NCI-H446 treated with DMSO at 0.1 percent for 48 hours (cell line): Measurements from ENCODE around the gene RABGAP1L.
"Not testable (repeated sequence)": the region's sequence is repeated elsewhere in the genome, so short reads cannot be mapped to it uniquely, and the experiment has no call there.

Source experiments
- DNase-seq: peaks from one replicate; lab custom pipeline; 2025; lab: John Stamatoyannopoulos, UW

Gene RABGAP1L

DNA sequence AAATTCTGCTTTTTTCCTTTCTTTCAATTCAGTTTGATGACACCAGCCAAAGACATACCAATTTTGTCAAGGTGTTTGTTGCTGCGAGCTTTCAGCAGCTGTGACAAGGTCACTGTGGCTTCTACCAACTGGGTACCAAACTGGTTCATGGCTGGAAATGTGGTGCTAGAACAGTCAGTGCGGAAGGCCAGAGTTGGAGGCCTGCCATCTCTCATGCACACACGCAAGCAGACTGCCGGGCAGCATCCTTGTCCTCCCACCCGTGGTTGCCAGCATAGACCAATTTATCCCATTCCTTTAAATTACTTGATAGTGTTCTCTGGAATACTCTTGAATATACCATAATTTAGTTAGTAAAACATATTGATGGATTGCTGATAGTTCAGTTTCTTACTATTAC is 208.6 kb downstream of the RABGAP1L start:
- no peak for DNase-seq

DNA sequence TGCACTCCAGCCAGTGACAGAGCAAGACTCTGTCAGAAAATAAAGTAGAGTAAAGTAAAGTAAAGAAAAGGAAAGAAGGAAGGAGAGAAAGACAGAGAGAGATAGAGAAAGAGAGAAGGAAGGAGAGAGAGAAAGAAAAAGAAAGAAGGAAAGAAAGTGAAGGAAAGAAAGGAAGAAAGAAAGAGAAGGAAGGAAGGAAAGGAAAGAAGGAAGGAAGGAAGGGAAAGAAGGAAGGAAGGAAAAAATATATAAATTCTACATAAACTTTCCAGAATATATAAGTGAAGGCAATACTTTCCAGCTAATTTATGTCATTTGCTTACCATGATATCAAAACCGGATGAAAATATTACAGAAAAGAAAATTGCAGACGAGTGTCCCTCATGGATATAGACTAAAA is 216.7 kb downstream of the RABGAP1L start:
- no peak for DNase-seq

GRCh38 chr1:174391716-174392115 is 232.4 kb downstream of the RABGAP1L start:
- DNase-seq, result peak; percentile 6

- DNase-seq, result no peak
Measured at GRCh38 chr1:174393885-174394284, 234.6 kb downstream of the RABGAP1L start.

DNA sequence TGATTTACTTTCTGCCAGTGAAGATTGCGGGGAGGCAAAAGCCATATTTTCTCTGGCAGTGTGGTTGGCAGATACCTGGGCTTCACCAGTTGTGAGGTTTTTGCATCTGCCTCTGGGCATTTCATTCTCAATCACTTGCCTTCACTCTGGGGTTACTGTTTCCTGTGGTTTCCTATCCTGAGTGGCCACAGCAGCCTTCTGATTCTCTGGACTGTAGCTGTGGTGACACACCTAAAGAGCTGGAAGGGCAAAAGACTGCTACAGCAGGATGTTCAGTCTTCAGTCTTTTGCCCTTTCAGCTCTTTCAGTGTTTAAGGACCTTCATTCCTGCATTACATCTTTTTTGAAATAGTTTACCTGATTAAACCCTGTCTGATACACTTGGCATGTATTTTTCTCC is 237.9 kb downstream of the RABGAP1L start:
- no peak for DNase-seq

DNA sequence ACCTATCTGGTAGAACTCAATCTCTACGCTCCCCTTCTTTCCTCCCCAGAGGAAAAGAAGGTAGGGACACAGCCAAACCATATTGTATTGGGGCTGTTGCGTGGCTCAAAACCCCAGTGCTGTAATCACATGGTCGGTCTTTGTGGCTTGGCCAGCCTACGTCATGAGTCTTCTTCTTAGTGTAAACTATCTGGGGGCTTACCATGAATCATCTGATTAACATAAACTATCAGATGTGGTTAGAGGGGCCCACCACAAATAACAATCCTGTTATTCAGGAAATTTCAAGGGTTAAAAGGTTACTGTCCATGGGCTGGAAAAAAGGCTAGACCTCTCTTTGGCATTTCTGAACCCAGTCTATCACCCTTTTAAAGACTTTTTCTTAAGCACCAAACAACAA is 238.9 kb downstream of the RABGAP1L start:
- no peak for DNase-seq

DNA sequence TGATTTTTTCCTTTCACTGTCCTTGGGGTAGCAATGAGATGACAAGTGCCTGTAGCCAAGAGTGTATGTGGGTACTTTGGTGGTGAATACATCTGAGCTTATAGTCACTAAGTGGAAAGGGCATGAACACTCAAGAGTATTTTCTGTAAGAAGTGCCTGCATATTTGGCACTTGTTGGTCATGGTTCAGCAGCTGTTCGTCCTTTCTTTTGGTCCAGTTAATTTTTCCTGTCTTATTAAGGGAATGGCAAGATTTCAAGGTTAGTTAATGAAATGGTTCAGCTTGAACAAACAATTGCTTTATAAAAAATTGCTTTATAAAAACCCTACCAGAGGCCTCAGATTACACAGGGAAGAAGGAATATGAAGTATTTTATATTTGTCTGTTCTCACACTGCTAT is 239.9 kb downstream of the RABGAP1L start:
- peak; percentile 39 for DNase-seq

GRCh38 chr1:174401075-174401474 is 241.8 kb downstream of the RABGAP1L start:
- no peak for DNase-seq

DNA sequence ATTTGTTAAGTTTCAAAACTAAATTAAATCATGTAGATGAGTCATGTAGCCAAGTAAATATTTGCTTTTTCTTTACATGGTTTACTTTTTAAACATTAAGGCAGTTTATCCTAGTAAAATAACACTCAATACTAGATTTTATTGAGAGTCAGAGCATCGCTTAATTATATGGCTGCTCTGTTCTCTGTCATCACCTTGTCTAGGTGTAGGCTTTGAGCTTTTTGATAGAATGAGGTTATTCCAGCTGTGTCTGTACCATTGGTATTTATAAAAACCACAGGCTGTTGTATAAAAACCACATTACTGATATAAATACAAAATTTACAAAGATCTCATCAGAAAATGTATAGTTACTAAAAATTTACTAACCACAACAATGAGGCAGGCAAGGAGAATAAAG is 245.9 kb downstream of the RABGAP1L start:
- no peak for DNase-seq

- DNase-seq, result no peak
Measured at GRCh38 chr1:174406421-174406820, 247.1 kb downstream of the RABGAP1L start.

DNA sequence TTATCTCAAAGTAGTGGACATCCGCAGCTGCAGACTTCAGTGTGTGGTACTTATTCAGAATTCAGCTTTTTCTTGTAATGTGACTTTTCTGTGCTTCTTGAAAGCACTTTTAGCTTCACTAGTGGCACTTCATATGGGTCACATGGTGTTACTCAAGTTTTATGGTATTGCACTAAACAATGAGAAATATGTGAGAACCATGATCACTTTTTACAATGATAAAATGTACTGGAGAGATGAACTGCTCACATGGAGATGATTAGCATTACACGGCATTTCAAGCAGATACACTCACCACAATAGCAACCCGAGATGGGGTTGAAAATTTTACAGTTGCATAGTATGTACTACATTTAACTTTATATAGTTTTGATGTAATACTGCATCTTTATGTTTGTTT is 248.3 kb downstream of the RABGAP1L start:
- DNase-seq, result no peak

DNA sequence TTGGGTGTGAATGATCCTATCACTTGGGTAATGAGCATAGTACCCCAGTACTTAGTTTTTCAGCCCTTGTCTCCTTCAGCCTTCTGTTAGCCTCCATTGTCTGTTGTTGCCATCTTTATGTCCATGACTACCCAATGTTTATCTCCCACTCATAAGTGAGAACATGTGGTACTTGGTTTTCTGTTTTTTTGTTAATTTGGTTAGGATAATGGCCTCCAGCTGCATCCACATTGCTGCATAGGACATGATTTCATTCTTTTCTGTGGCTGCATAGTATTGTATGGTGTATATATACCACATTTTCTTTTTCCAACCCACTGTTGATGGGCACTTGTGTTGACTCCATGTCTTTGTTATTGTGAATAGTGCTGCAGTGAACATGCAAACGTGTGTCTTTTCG is 248.8 kb downstream of the RABGAP1L start:
- DNase-seq, result no peak

DNA sequence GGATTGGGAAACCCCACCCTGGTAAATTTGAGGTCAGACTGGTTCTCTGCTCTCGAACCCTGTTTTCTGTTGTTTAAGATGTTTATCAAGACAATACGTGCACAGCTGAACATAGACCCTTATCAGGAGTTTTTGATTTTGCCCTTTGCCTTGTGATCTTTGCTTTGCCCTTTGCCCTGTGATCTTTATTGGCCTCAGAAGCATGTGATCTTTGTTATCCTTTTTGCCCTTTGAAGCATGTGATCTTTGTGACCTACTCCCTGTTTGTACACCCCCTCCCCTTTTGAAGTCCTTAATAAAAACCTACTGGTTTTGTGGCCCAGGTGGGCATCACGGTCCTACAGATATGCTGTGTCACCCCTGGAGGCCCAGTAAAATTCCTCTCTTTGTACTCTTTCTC is 250.5 kb downstream of the RABGAP1L start:
- DNase-seq, result not testable (repeated sequence)

- DNase-seq, result no peak
Measured at GRCh38 chr1:174413632-174414031, 254.3 kb downstream of the RABGAP1L start.

GRCh38 chr1:174414203-174414602 is 254.9 kb downstream of the RABGAP1L start:
- no peak for DNase-seq

DNA sequence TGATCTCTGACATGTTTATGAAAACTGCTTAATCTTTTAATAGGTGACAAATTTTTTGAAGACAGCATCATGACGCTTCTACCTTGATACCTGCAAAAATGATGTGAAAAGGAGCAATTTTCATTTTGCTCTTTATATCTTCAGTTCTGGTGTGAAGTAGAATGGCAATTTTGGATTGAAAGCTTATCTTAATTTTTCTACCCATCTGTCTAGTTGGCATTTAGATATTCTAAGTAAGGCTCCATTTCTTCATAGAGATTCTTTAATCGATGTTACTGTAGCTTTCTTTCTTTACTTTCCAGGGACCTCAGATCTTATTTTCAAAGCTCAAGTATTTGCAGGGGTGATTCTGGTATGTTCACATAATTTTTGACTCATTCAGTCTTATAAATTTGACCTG is 256.2 kb downstream of the RABGAP1L start:
- DNase-seq, result no peak

- DNase-seq, result no peak
Measured at GRCh38 chr1:174417921-174418320, 258.6 kb downstream of the RABGAP1L start.

- DNase-seq, result no peak
Measured at GRCh38 chr1:174425121-174425520, 265.8 kb downstream of the RABGAP1L start.

DNA sequence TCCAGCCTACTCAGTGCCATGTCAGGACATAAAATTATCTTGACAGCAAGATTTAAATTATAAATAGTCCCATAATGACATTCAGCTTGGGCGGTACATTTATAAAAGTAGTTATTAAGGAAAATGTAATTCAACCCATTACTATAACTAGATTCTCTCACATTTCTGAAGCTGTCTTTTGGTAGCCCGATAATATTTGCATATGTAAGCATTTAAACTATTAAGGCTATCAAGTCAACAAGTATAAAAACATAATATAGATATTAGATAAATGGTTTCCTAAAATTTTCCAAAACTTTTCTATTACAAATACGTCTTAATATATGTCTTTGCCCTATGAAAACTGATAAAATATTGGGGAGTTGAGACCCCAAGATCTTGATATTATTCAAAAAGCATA is 266.8 kb downstream of the RABGAP1L start:
- no peak for DNase-seq

- no peak for DNase-seq
Measured at GRCh38 chr1:174428033-174428432, 268.7 kb downstream of the RABGAP1L start.

- no peak for DNase-seq
Measured at GRCh38 chr1:174428739-174429138, 269.4 kb downstream of the RABGAP1L start.

DNA sequence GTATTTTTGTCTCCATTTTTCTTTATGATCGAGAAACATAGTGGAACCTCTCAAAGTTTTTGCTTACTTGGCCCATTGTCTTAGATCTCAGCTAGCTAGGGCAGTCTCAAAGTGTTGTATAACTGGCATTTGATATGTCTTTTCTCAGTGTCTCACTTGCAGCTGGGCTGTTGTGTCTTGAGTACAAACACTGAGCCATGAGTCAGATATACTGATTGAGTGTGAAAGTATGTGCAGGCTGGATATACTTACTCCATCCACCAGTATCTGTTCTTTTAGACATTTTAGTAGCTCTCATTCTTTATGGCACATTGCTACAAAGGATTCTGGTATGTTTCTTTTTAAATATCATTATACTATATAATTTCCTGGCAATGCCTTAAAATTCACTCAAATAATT is 274.1 kb downstream of the RABGAP1L start:
- DNase-seq, result no peak

GRCh38 chr1:174445351-174445750 is 286.0 kb downstream of the RABGAP1L start:
- DNase-seq, result no peak

- no peak for DNase-seq
Measured at GRCh38 chr1:174445817-174446216, 286.5 kb downstream of the RABGAP1L start.

- DNase-seq, result no peak
Measured at GRCh38 chr1:174447866-174448530, 288.7 kb downstream of the RABGAP1L start, which contains the start of gene GPR52. TSS of gene GPR52 (plus strand) at chr1:174447964. CDS start at chr1:174448112, 148 bp downstream.
